ENCODE measurements around the gene REEP6. TPM values are rescaled to one million over a fixed set of nuclear protein-coding genes. Genes with fewer than 3 reads are reported as not detected.
"Not testable (repeated sequence)": the region's sequence is repeated elsewhere in the genome, so short reads cannot be mapped to it uniquely, and the experiment has no call there.

REEP6 gene
- total and polyA plus RNA-seq, 5 donors from 2014 or later = 1.3 to 3.3 (median 2.2) TPM

- not testable (repeated sequence) for H3K27me3 ChIP-seq (ENCODE audit: control insufficient read depth, insufficient read depth, low read length)
Measured at GRCh38 chr19:1539749-1540148, 48.8 kb downstream of the REEP6 start.

DNA sequence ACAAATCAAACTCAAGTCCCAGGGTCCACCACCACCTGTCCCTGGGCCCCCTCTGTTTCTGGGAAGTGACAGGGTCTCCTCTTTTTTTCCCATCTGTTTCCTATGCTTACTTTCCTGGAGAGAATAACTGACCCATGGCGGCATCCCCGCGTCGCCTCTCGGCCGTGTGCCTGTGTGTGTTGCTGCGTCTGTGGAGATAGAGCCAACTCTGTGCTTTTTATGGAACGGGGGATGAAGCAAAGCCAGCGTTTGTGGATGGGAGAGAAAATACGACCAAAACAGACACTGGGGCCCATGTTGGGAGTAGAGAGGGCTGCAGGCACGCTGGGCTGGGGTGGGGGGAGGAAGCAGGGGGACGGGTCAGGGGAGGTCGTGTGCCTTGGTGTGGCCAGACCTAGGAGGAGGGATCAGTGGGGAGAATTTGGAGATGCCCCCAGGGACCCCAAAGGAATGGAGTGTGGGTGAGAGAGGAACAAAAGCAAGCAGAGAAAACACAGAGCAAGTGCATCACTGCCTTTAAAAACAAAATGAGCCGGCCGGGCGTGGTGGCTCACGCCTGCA is 49.5 kb downstream of the REEP6 start:
- Mint-ChIP-seq H3K9me3 (peaks cover 0 to 4% (median 0%) of the 10 kb centered on the region in 7 donors), H3K4me3 (no peak overlapping the region), H3K27me3 (peaks cover 39% of the 10 kb centered on the region), H3K27ac (no peak overlapping the region), H3K4me1 (no peaks in the 10 kb centered on the region), H3K36me3 (no peaks in the 10 kb centered on the region)
- no peak overlapping the region for H3K4me3 ChIP-seq (ENCODE audit: low read depth, low read length)
- no peak for DNase-seq
- H3K4me1 ChIP-seq (ENCODE audit: control insufficient read depth, insufficient read depth, low read length, poor library complexity, severe bottlenecking) = no peaks in the 10 kb centered on the region
- ATAC-seq (ENCODE audit: low read depth in 2 of 2) = no peak
- no peaks in the 10 kb centered on the region for H3K36me3 ChIP-seq (ENCODE audit: control insufficient read depth, insufficient read depth, low read length)
- no peak overlapping the region for H3K27ac ChIP-seq (ENCODE audit: insufficient read depth, low read length, poor library complexity, severe bottlenecking)
- H3K27me3 ChIP-seq (ENCODE audit: control insufficient read depth, insufficient read depth, low read length) = no peaks in the 10 kb centered on the region
- H3K9me3 ChIP-seq (ENCODE audit: control insufficient read depth in 2 of 2, low read length in 2 of 2) = no peaks in the 10 kb centered on the region

More at GRCh38 chr19:1539749-1540148, 48.8 kb downstream of the REEP6 start:
- not testable (repeated sequence) for H3K36me3 ChIP-seq (ENCODE audit: control insufficient read depth, insufficient read depth, low read length); H3K4me1 ChIP-seq (ENCODE audit: control insufficient read depth, insufficient read depth, low read length, poor library complexity, severe bottlenecking); H3K4me3 Mint-ChIP-seq; ATAC-seq (ENCODE audit: low read depth in 2 of 2); H3K27ac Mint-ChIP-seq; H3K36me3 Mint-ChIP-seq; H3K4me1 Mint-ChIP-seq; DNase-seq; H3K9me3 ChIP-seq (ENCODE audit: control insufficient read depth in 2 of 2, low read length in 2 of 2); H3K27ac ChIP-seq (ENCODE audit: insufficient read depth, low read length, poor library complexity, severe bottlenecking); H3K9me3 Mint-ChIP-seq; H3K4me3 ChIP-seq (ENCODE audit: low read depth, low read length)
- H3K27me3 Mint-ChIP-seq = peaks cover 32% of the 10 kb centered on the region

Other genes with a start within 250 kb of the REEP6 start
- gene ATP5F1D, start 249.4 kb upstream of the REEP6 start, total RNA-seq = 124 TPM
- 100 to 1,000 TPM; 208 to 236 (median 223) TPM for gene ATP5F1D, start 249.4 kb upstream of the REEP6 start, polyA plus RNA-seq
- gene MIDN, start 242.6 kb upstream of the REEP6 start, total RNA-seq = 126 TPM
- 1 to 10 TPM; 1.4 to 3.4 (median 1.8) TPM for gene MIDN, start 242.6 kb upstream of the REEP6 start, polyA plus RNA-seq
- gene CIRBP, start 221.8 kb upstream of the REEP6 start, total RNA-seq = 497 TPM
- gene CIRBP, start 221.8 kb upstream of the REEP6 start, polyA plus RNA-seq = 100 to 1,000 TPM; 172 to 243 (median 210) TPM
- 44.2 TPM for gene FAM174C, start 215.7 kb upstream of the REEP6 start, total RNA-seq
- 10 to 100 TPM; 72.9 to 91.3 (median 88.4) TPM for gene FAM174C, start 215.7 kb upstream of the REEP6 start, polyA plus RNA-seq
- not detected for gene EFNA2, start 205.3 kb upstream of the REEP6 start, total RNA-seq
- not detected for gene EFNA2, start 205.3 kb upstream of the REEP6 start, polyA plus RNA-seq
- gene NDUFS7, start 107.3 kb upstream of the REEP6 start, total RNA-seq = 58.3 TPM
- 100 to 1,000 TPM; 190 to 227 (median 215) TPM for gene NDUFS7, start 107.3 kb upstream of the REEP6 start, polyA plus RNA-seq
- 6.7 TPM for gene GAMT, start 89.6 kb upstream of the REEP6 start, total RNA-seq
- gene GAMT, start 89.6 kb upstream of the REEP6 start, polyA plus RNA-seq = 10 to 100 TPM; 10.4 to 20.2 (median 14.2) TPM
- 153 TPM for gene DAZAP1, start 83.6 kb upstream of the REEP6 start, total RNA-seq
- gene DAZAP1, start 83.6 kb upstream of the REEP6 start, polyA plus RNA-seq = 1 to 10 TPM; 2.4 to 5.3 (median 4.2) TPM
- gene RPS15, start 52.8 kb upstream of the REEP6 start, total RNA-seq = 1,352 TPM
- gene RPS15, start 52.8 kb upstream of the REEP6 start, polyA plus RNA-seq = 1,000 to 10,000 TPM; 2,869 to 3,453 (median 3,084) TPM
- gene APC2, start 41.1 kb upstream of the REEP6 start, total RNA-seq = 0.25 TPM
- under 1 TPM in 2 of 4 donors, not detected in 2; 0.06 to 0.07 TPM for gene APC2, start 41.1 kb upstream of the REEP6 start, polyA plus RNA-seq
- 33.4 TPM for gene C19orf25, start 12.0 kb upstream of the REEP6 start, total RNA-seq
- gene C19orf25, start 12.0 kb upstream of the REEP6 start, polyA plus RNA-seq = 10 to 100 TPM; 42.2 to 64.0 (median 54.0) TPM
- 1.3 TPM for gene PCSK4, start 831 bp upstream of the REEP6 start, total RNA-seq
- 1 to 10 TPM in 1 of 4 donors, under 1 TPM in 2, not detected in 1; 0.08 to 1.3 (median 0.29) TPM for gene PCSK4, start 831 bp upstream of the REEP6 start, polyA plus RNA-seq
- gene ADAMTSL5, start 21.8 kb downstream of the REEP6 start, total RNA-seq = 2.1 TPM
- gene ADAMTSL5, start 21.8 kb downstream of the REEP6 start, polyA plus RNA-seq = 1 to 10 TPM in 2 of 4 donors, under 1 TPM in 2; 0.29 to 3.3 (median 1.8) TPM
- gene PLK5, start 32.9 kb downstream of the REEP6 start, total RNA-seq = not detected
- gene PLK5, start 32.9 kb downstream of the REEP6 start, polyA plus RNA-seq = not detected
- 3.6 TPM for gene MEX3D, start 77.1 kb downstream of the REEP6 start, total RNA-seq
- under 1 TPM in 1 of 4 donors, not detected in 3; 0.21 TPM for gene MEX3D, start 77.1 kb downstream of the REEP6 start, polyA plus RNA-seq
- gene MBD3, start 101.7 kb downstream of the REEP6 start, total RNA-seq = 39.7 TPM
- gene MBD3, start 101.7 kb downstream of the REEP6 start, polyA plus RNA-seq = 1 to 10 TPM; 4.8 to 6.3 (median 5.6) TPM
- gene UQCR11, start 114.3 kb downstream of the REEP6 start, total RNA-seq = 126 TPM
- gene UQCR11, start 114.3 kb downstream of the REEP6 start, polyA plus RNA-seq = 100 to 1,000 TPM; 574 to 819 (median 585) TPM
- 56.5 TPM for gene TCF3, start 161.4 kb downstream of the REEP6 start, total RNA-seq
- gene TCF3, start 161.4 kb downstream of the REEP6 start, polyA plus RNA-seq = 1 to 10 TPM; 3.4 to 7.5 (median 3.6) TPM